CD4-positive, alpha-beta T cell treated with Interleukin-4 for 4 hours (primary cell): ENCODE data around the gene PRUNE2.
"Not testable (repeated sequence)": the region's sequence is repeated elsewhere in the genome, so short reads cannot be mapped to it uniquely, and the experiment has no call there.

Source experiments
- DNase-seq: peaks from one replicate; pipeline ENCODE4 v3.0.0-alpha.2; 2020

Gene PRUNE2, protein sequence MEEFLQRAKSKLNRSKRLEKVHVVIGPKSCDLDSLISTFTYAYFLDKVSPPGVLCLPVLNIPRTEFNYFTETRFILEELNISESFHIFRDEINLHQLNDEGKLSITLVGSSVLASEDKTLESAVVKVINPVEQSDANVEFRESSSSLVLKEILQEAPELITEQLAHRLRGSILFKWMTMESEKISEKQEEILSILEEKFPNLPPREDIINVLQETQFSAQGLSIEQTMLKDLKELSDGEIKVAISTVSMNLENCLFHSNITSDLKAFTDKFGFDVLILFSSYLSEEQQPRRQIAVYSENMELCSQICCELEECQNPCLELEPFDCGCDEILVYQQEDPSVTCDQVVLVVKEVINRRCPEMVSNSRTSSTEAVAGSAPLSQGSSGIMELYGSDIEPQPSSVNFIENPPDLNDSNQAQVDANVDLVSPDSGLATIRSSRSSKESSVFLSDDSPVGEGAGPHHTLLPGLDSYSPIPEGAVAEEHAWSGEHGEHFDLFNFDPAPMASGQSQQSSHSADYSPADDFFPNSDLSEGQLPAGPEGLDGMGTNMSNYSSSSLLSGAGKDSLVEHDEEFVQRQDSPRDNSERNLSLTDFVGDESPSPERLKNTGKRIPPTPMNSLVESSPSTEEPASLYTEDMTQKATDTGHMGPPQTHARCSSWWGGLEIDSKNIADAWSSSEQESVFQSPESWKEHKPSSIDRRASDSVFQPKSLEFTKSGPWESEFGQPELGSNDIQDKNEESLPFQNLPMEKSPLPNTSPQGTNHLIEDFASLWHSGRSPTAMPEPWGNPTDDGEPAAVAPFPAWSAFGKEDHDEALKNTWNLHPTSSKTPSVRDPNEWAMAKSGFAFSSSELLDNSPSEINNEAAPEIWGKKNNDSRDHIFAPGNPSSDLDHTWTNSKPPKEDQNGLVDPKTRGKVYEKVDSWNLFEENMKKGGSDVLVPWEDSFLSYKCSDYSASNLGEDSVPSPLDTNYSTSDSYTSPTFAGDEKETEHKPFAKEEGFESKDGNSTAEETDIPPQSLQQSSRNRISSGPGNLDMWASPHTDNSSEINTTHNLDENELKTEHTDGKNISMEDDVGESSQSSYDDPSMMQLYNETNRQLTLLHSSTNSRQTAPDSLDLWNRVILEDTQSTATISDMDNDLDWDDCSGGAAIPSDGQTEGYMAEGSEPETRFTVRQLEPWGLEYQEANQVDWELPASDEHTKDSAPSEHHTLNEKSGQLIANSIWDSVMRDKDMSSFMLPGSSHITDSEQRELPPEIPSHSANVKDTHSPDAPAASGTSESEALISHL (N-terminal part only)

DNA sequence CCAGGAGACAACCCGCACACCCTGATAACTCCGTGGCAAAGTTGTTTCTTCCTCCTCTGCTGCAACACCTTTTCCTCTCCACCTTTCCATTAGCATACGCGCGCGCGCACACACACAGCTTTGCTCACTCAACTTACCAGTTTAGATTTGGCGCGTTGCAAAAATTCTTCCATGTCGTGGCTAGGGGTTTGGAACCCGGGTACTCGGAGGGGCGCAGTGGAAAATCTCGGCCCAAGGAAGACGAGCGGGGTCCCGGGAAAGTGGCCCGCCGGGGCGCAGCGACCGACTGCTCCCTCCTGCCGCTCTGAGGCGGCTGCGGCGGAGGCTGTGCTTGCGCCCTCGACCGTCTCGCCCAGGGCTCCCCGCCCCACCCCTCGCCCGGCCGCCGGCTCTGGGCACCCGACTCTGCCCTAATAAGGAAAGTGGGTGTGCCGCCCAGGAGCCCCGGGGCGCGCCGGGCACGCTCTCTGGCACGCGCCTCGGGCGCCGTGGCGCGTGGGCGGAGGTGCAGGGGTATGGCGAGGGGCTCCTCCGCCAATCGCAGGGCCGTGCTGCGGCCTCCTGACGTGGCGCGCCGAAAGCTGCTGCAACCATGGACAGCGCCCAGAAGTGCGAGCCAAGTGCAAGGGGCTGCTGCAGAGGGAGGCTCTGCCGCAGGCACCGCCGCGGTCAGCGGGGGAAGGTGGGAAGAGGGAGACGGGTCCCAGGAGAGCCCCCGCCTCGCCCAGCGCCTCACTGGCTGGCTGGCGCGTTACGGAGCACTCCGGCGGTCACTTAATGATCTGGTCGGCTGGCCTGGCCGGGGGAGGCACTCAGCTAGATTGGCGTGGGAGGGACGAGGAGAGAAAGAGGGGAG is at the start of gene PRUNE2:
PRUNE2 (minus strand) TSS at position 324 of the 856 bp plus-strand sequence; CDS start at position 173, 151 bp downstream.
- no peak for DNase-seq

DNA sequence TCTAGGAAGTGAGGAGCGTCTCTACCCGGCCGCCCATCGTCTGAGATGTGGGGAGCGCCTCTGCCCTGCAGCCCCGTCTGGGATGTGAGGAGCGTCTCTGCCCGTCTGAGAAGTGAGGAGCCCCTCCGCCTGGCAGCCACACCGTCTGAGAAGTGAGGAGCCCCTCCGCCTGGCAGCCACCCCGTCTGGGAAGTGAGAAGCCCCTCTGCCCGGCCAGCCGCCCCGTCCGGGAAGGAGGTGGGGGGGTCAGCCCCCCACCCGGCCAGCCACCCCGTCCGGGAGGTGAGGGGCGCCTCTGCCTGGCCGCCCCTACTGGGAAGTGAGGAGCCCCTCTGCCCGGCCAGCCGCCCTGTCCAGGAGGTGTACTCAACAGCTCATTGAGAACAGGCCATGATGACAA is 49.5 kb upstream of the PRUNE2 start:
- not testable (repeated sequence) for DNase-seq

DNA sequence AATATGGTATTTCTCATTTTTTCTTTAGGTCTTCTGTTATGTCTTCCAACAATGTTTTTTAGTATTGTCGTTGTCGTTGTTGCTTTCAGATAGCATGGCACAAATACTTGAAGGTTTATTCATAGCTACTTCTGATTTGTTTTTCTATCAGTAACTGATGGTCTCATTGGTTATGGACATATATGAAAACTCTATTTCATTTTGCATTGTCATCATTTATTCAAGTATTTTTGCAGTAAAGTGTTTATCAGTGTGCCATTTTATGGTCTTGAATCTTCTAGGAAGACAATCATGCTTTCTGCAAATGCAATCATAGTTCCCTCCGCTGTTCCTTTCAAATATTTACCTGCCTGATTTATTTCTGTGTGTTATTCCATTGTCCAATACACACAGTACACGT is 44.0 kb upstream of the PRUNE2 start:
- DNase-seq, result no peak

DNA sequence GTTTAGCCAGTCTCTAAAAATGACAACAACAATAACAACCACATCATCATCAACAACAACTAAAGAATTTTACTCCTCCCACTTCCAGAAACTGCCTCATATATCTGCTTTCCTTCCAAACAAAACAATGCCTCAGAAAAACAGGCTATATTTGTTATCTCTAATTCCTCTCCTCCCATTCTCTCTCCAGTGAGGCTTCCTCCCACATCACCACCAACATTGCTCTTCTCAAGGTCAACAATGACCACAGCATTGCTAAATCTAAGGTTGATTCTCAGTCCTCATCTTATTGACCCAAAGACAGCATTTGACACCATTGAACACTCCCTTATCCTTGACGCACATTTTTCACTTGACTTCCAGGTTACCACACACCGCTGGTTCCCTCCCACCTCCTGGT is 38.1 kb upstream of the PRUNE2 start:
- DNase-seq, result no peak

DNA sequence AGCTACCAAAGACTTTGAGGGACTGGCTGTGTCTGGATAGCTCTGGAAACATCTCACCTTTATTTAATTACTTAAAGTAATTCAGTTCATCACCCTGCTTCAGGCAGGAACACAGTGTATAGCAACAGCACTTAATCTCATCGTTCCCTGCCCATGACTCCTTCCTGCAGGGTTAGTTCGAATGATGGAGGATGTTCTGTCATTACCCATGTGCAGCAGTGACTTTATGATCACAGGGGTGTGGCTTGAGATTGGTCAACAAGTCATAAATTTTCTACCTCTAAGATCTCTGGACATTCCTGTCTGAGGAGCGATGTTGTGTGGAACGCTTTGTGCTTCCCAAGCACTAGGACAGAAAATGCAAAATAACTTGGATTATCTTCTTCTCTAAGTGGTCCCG is 37.1 kb upstream of the PRUNE2 start:
- no peak for DNase-seq

DNA sequence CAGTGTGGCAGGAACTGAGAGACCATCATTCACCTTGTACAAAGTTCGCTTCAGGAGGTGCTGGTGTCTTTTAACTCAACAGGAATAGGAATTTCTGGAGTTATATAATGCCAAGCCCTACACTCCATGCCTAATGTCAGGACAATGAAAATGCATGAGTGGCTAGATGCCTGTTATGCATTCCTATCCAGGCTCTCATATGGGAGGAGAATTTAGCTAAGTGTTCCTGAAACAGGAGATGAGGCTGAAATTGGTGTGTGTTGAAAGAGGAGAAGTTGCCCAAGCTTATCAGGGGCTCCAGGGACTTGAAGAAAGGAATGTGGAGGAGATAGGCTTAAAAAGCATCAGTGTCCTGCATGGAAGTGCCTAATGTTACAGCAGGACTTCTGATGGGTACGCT is 26.8 kb upstream of the PRUNE2 start:
- no peak for DNase-seq

DNA sequence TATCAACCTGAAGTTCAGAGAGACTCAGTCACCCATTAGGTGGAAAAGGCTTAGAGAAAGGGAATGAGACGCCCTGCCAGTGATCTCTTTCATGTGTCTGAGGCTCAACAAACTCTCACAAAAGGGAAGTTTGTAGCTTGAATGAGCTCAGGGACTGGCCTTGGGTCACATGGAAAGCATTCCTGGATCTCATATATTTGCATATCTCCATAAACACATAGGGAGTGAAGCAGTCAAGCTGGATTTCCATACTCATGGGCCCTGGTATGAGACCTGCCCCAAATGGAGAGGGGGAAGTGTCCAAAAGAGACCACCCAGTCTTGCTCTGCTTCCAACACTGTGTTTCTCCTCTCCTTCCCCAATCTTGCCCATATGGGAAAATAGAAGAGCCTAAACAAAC is 26.4 kb upstream of the PRUNE2 start:
- no peak for DNase-seq

DNA sequence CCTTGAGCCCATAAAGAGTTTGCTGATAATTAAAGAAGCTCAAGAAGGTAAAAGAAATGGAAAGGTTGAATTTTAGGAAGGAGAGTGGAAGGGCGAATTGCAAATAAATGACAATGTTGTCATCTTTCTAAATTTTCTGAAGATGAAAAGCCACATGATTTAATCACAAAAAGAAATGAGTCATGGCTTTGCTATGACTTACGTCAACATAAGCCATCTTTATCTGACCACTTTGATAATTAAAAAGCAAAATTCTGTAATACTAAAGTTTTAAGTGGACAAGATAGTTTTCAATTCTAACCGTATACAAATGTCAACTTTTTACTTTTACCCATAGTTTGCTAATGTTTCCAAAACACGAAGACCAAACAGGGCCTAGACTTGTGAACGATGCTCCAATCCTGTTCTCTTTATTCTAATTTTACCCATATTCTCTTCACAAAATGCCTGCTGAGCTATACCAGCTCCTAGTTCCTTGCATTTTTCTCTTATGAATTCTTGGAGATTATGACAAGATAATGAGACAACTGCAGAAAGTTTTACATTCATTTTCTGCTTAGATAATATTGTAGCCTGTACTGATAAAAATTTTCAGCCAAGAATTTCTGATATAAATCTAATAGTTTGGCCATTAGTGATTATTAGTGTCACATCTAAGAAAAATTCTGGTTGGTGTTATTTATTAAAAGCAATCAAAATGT is 21.8 kb upstream of the PRUNE2 start:
- DNase-seq, result no peak

DNA sequence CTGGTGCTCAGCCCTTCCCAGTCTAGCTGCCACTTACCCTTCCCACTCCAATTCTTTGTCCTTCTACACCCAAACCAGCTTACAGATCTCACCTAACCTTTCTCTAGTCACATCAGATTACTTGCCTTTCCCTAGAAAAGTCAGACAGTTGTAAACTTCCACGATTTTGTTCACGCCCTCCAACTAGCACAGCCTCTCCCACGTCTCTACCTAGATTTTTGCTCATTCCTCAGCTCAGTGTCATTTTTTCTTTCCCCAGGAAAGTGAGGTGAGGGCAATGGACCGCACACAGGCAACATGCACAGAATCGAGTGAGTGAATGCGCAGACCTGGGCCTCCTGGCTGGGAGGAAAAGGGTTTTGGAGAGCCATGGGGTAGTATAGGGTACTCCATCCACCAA is 20.9 kb upstream of the PRUNE2 start:
- no peak for DNase-seq

DNA sequence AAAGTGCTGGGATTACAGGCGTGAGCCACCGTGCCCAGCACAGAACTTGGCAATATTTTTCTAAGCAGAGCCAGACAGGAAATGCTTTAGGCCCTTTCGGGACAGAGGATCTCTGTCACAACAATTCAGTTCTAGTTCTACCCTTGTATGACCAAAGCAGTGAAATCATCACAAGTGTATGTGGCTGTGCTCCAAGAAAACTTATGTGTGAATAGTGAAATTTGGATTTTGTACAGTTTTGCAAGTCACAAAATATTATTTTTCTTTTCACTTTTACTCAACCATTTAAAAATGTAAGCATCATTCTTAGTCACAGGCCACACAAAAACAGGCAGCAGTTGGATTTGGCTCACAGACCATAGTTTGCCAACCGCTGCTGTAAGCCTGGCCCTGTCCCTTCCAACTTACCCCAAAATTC is 20.4 kb upstream of the PRUNE2 start:
- no peak for DNase-seq

DNA sequence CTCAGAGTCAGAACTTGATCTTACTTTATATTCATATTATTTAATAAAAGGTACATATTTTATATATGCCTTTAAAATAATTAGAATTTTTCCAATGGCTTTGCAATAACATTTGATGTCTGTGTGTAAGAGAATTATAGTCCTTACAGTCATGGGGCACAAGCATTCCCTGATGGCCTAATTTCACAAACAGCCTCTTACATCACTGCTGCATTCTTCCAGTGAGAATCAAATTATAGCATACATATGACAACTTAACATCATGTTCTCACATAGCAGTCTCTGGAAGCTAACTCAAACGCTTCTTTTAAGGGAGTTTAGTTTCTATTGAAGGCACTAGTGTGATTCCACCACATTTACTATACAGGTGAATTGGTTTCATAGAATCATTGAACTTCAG is 15.3 kb upstream of the PRUNE2 start:
- DNase-seq, result no peak

DNA sequence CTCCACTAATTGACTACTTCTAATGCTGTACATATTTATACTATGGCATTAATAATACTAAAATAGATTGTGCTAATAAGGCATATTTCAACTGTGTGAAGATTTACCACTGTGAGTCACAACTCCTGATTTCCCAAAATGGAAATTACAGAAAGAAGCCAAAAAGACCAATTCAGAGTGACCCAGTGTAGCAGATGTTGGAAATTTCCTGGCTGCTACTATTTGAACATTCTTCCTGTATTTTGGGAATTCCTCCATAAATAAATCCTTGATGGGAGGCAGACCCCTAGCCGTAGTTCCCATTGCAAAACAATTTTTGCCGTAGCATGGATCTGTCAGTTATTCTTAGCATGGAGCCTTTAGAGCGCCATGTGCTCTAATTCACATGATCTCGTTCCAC is 11.4 kb upstream of the PRUNE2 start:
- no peak for DNase-seq

DNA sequence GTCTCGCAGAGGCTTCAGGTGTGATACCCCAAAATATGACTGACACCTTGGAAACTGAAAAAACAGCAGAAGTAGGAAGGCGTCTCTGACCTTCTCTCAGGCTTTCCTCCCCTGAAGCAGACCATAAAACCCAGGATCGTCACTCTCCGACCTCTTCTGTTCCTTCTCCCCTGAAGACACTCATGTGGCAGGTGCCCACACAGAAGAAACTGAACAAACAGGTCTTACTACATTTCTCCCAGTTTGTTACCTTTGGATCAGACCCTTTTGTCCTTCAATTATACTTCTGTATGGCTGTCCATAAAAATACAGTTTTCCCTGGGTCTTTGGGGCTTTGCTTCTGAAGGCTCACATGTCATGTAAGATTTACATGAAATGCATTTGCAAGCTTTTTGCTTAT is 10.3 kb upstream of the PRUNE2 start:
- DNase-seq, result no peak

DNA sequence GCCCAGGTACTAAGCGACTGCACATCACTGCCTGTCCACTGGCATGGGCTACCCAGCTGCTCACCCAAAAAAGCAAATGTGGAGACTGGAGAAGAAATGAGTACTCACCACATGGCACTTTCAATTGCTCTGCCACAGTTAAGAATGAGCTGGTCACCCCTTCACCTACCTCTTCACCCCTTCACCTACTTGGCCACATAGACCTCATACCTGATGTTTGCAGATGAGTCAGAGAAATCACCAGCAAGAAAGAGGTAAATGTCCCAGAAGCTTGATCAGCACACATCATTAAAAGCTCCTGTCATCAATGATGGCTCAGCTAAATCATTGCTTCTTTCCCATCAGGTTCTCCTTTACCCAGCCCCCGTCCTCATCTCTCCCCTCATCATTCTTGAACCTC is 7.6 kb upstream of the PRUNE2 start:
- DNase-seq, result no peak

DNA sequence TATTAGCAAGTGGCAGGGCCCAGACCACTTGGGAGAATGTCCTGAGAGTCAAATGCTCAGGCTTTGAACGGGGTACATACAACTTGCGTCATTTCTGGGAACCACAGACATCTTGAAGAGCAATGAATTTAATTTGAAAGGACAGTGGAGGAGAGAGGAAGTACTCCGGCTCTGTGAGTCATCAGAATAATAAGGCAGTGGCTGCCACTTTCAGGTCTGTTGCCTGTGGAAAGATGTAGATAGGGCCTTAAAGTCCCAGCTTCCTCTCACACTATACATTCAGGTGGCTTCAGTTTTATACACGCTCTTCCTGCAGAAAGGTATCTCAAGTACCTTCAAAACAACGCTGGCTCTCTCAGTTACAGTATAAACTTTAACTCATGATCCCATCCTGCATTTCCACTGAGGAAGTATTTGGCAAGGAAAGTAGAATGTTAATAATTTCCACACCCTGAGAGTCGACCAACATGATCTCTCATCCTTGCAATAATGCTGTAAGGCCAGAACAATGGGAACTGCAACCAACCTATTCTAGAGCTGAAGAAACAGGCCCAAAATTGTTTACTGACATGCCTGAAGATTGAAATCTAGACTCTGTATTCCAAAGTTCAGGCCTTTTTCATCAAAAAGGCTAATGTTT is 6.8 kb upstream of the PRUNE2 start:
- DNase-seq, result no peak

DNA sequence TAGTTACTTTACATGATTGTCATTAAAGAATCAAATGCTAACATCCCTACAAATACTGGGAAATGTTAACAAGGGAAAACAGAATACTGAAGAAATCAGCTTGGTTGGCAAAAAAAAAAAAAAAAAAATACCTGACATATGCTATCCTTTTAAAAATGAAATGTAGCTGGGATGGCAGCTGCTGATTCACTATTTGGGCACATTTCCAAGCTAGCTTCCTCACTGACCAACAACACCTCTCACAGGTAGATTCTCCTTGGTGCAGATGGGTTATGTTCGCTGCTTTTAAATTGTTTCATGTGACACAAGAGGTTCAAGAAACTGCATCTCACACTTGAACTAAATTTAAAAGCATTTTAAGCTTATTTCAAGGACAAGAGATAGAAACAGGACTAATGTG is 6.1 kb upstream of the PRUNE2 start:
- DNase-seq, result no peak

DNA sequence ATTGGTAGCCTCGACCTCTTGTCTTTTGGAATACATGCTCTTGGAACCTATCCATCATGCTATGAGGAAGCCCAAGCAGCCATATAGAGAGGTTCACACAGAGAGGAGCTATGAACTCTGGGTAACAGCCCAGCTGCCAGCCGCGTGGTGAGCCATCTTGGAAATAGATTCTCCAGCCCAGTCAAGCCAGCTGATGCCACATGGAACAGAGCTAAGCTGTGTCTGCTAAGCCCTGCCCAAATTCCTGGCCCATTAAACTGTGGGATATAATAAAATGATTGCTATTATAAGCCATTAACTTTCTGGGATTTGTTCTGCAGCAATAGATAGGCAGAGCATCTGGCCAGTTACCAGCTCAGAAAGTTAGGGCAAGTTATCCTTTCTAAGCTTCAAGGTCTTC is 4.9 kb upstream of the PRUNE2 start:
- DNase-seq, result no peak

DNA sequence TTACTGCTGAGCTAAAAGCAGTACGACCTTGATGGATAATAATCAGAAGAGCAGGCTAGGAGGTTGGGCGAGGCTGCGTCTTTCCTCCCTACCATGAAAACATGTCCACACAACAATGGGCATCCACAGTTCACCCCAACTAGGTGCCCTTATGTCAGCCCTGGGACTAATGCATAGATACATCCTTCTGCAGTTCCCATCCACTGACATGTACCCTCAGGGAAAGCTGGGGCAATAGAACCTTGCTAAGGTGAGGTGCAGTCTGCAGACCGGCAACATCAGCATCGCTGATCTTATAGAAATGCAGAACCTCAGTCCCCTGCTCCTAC is 697 bp upstream of the PRUNE2 start:
- DNase-seq, result no peak

DNA sequence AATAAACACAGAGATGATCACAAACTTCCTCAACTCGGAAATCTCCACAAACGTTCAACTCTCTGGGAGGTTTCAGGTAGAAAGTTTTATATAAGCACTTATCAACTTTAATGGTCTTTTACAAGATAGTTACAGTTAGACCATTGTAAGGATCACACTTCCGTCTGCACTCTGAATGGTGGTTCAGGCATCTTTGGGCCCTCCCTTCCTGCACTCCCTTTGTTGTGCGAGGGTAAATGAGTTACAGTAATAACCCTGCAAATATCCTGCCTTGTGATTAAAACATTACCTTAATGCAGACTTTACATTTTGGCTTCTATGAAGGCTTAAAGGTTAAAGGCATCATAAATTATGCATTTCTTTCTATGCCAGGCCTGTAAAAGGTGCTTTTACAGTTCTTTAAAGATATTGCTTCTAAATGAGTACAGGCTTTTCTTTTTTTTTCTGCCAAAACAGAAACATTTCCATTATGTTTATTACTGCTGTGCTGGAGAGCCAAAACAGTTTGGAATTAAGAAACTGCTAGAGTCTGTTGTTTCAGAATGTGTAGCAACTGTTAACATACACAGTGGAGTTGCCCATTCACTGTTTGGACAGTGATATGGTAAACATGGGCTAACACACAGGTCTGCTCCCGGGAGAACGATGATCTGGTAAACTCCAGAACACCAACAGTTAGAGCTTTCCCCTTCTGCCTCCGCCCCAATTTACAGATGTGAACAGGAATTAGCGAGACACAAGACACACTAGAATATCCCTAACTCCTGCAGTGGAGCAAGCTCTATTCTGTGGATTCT is 1.1 kb downstream of the PRUNE2 start:
- DNase-seq, result no peak

DNA sequence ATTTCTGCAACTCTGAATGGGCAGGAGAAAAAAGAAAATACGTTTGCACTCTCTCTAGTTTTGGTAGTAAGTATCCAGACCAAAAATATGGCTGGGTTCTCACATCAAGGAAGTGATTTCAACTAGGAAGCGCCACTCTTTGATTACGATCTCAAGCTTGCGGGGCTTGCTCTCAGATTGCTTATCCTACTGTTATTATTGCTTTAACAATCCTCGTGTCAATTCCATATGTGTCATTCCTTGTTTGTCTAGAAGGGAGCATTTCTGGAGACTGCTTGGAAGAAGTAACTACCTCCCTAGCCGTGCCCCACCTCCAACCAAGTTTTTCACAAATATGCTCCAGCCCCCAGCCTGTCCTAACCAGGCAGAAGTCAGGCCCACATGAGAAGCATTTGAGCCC is 3.5 kb downstream of the PRUNE2 start:
- no peak for DNase-seq
